Measurements from ENCODE around the gene SLIT3. TPM values are rescaled to one million over a fixed set of nuclear protein-coding genes. Genes with fewer than 3 reads are reported as not detected.

The SLIT3 gene
- total and polyA plus RNA-seq, 2 donors: 64.7 to 109 TPM

DNA sequence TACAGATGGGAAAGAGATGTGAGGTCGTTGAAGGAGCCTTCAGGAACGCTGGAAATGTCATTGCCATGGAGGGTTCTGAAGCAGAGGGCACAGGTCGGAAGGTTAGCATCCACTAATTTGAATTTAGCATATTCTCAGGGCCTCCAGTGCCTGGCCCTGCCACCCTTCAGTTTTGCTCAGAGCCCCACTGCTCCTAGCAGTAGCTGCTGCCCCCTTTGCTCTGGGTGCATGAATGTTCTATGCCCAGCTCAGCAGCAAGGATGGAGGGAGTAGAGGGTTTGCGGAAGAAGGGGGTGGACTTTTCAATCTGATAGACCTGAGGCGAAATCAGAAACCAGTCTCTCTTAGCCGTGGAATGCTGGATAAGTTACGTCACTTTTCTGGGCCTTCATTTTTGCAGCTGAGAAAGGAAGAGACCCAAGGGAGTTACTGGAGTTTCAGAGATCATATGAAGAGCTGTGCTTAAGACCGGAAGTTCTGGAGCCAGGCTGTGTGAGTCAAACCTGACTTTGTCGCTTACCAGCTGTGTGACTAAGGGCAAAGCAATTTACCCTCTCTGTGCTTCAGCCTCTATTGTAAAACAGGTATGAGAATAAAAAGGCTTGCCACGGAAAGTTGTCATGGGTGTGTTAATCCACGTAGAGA, 588.5 kb downstream of the SLIT3 start:
- Histone ChIP-seq H3K36me3 (ENCODE audit: insufficient read depth) (no peaks in the 10 kb centered on the region), H3K4me3 (ENCODE audit: low read depth, low read length) (no peak overlapping the region), H3K27ac (ENCODE audit: low read depth) (no peak overlapping the region), H3K4me1 (ENCODE audit: insufficient read depth) (no peaks in the 10 kb centered on the region)
- DNase-seq (ENCODE audit: extremely low spot score): no peak
- WGBS: 73% methylated on average over 11 of the region's 11 CpGs

DNA sequence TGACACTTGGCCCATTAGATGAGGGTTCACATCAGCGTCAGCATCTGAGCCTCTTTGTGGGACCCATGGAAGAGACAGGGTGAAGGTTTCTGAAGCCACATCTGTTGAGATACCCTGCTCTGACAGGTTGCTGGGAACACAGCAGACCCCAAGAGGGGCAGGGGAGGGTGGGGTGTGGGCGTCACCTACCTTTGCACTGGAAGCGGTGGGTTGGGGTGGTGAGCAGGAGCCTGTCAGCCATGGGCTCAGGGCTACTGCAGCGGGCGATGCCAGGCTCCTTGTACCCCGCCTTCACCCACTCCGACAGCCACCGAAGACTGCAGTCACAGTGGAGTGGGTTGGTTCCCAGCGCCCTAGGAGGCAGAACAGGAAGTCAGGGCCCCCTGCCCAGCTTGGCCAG, 590.2 kb downstream of the SLIT3 start:
- DNase-seq (ENCODE audit: extremely low spot score): no peak
- WGBS: 95% methylated on average over 9 of the region's 9 CpGs
- H3K36me3 ChIP-seq (ENCODE audit: insufficient read depth): no peaks in the 10 kb centered on the region
- H3K4me1 ChIP-seq (ENCODE audit: insufficient read depth): no peaks in the 10 kb centered on the region
- no peak overlapping the region for H3K4me3 ChIP-seq (ENCODE audit: low read depth, low read length)
- no peak overlapping the region for H3K27ac ChIP-seq (ENCODE audit: low read depth)

DNA sequence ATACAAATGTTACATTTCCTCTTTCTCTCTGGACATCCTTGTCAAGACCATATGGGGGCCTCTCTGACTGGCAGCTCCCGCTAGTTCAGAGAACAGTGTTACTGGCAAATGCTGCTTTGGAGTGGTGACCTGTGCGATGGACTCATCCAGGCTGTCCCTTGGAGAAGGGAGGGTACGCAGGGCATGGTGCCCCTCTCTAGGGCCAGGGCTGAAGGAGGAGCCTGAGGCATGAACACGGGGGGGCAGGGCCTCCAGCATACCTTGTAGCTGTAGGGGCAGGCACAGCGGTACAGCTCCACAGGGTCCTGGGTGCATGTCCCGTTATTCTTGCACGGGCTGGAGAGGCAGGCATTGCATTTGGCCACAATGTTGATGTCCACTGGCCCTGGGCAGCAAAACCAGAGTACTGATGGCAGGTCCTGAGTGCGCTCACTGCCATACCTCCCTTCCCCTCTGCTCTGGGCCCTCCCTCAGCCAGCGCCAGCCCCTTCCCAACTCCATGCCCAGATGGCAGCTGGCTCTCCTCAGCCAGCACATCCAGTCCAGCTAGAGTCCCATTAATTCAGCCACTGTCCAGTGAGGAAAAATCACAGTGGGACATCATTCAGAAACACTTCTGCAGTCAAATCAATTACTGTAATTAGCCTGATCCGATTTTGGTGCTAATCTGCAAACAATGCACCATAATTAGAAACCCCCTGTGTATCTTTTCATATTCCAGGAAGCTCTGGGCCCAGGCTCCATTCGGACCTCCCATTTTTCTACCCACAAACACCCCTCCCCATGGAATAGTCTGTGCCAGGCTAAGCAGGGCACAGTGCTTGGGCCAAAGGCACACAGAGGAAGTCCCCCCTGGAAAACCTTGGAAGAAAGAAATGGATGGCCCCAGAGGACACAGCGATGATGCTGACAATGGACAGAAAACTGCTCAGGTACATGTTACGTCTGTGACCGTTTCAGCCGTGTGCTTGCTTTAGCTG, 592.9 kb downstream of the SLIT3 start:
- Histone ChIP-seq H3K36me3 (ENCODE audit: insufficient read depth) (no peaks in the 10 kb centered on the region), H3K4me1 (ENCODE audit: insufficient read depth) (no peaks in the 10 kb centered on the region), H3K4me3 (ENCODE audit: low read depth, low read length) (no peak overlapping the region), H3K27ac (ENCODE audit: low read depth) (no peak overlapping the region)
- no peak for DNase-seq (ENCODE audit: extremely low spot score)
- 89% methylated on average over 15 of the region's 15 CpGs for WGBS

DNA sequence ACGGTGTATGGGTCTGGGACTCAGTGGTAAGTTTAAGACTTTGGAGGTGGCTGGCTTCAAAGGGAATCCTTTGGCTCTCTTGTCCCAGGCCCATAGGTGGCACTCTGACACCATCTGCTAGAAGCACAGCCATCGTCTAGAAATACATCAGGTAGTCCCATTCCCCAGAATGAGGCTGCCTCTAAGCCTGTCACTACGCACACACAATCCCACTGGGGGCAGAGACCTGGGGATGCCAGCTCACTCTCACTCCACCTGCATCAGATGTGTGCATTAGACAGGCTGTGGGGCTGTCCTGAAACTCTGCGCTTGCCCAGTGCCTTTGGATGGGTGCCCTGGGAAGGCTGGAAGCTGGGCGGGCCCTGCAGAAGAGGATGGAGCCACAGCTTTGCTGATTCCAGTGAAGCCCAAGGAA, 594.3 kb downstream of the SLIT3 start:
- Histone ChIP-seq H3K4me3 (ENCODE audit: low read depth, low read length) (no peak overlapping the region), H3K27ac (ENCODE audit: low read depth) (no peak overlapping the region), H3K4me1 (ENCODE audit: insufficient read depth) (no peaks in the 10 kb centered on the region), H3K36me3 (ENCODE audit: insufficient read depth) (no peaks in the 10 kb centered on the region)
- DNase-seq (ENCODE audit: extremely low spot score): no peak
- WGBS: 67% methylated on average over 5 of the region's 5 CpGs

DNA sequence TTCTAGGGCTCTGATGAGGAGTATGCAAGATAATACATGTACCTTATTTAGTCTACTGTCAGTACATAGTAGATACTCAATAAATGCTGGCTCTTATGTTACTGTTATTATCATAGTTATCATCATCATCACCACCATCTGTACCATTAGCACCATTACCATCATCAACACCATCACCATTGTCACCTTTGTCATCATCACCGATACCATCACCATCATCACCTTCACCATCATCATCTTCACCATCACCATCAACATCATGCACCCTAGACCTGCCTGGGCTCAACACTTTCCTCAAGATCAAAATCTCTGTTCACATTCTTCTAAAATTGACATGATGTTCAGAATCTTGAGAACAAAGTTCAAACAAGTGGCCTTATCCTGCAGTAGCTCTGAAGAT, 595.6 kb downstream of the SLIT3 start:
- H3K4me1 ChIP-seq (ENCODE audit: insufficient read depth): no peaks in the 10 kb centered on the region
- DNase-seq (ENCODE audit: extremely low spot score): no peak
- no peak overlapping the region for H3K4me3 ChIP-seq (ENCODE audit: low read depth, low read length)
- no peaks in the 10 kb centered on the region for H3K36me3 ChIP-seq (ENCODE audit: insufficient read depth)
- 99% methylated on average over 1 of the region's 1 CpG for WGBS
- H3K27ac ChIP-seq (ENCODE audit: low read depth): no peak overlapping the region

DNA sequence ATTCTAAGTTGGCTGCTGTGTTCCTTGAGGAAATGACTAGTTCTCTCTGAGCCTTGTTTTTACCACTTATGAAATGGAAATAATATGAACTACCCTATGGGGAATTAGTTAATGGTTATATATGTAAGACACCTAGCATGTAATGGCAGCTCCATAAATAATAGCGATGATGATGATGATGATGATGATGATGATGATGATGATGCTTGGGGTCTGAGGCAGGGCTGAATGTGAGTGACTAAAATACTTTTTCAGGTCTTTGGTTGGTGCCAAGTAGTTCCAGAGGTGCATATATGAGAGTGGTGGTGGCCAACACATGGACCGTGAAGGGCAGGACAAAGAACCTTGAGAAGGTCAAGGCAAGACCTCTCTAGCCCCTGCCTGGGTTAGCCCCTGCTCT, 598.4 kb downstream of the SLIT3 start:
- Histone ChIP-seq H3K4me1 (ENCODE audit: insufficient read depth) (no peaks in the 10 kb centered on the region), H3K4me3 (ENCODE audit: low read depth, low read length) (no peak overlapping the region), H3K36me3 (ENCODE audit: insufficient read depth) (no peaks in the 10 kb centered on the region), H3K27ac (ENCODE audit: low read depth) (no peak overlapping the region)
- 98% methylated on average over 2 of the region's 2 CpGs for WGBS
- DNase-seq (ENCODE audit: extremely low spot score): no peak

DNA sequence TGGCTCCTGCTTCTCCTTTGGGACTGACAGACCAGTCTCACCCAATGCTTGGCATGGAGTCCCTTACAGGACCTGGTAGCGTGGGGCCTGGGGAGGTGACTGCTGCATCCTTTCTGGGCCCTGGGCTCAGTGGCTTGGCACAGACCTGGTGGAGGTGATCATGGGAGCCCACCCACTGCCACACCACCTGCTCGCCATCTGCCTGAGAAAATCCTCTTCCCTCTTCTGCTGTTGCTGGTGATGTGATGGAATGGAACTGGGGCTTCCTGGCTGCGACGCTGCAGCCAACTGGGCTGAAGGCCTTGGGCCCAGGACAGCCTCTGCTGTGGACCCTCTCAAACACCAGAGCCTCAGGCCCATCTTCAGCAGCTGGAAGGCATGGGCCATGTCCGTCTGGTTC, 599.3 kb downstream of the SLIT3 start:
- 97% methylated on average over 5 of the region's 5 CpGs for WGBS
- H3K36me3 ChIP-seq (ENCODE audit: insufficient read depth): no peaks in the 10 kb centered on the region

DNA sequence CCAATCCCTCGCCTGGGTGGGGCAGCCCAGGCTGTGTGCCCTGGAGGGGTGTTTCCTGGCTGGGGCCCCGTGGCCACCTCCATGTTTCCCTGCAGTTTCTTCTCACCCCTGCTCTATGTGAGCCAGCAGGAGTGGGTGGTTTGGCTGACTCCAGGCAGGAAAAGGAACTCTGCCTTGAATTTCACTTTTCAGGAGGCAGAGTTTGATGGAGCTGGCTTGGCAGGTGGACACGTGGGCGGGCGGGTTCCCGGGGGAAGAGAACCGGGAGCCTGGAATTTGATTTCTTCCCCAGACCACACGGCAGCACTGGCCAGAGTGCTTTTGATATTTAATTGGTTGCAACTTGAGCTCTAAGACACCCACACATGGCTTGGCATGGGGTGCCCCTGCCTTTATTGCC, 601.9 kb downstream of the SLIT3 start:
- no peaks in the 10 kb centered on the region for H3K36me3 ChIP-seq (ENCODE audit: insufficient read depth)
- no peak for DNase-seq (ENCODE audit: extremely low spot score)
- H3K27ac ChIP-seq (ENCODE audit: low read depth): no peak overlapping the region
- WGBS: 72% methylated on average over 8 of the region's 8 CpGs
- H3K4me1 ChIP-seq (ENCODE audit: insufficient read depth): no peaks in the 10 kb centered on the region
- no peak overlapping the region for H3K4me3 ChIP-seq (ENCODE audit: low read depth, low read length)

More for the DNA sequence above, 599.3 kb downstream of the SLIT3 start:
- Histone ChIP-seq H3K27ac (ENCODE audit: low read depth) (no peak overlapping the region), H3K4me1 (ENCODE audit: insufficient read depth) (no peaks in the 10 kb centered on the region), H3K4me3 (ENCODE audit: low read depth, low read length) (no peak overlapping the region)
- no peak for DNase-seq (ENCODE audit: extremely low spot score)

DNA sequence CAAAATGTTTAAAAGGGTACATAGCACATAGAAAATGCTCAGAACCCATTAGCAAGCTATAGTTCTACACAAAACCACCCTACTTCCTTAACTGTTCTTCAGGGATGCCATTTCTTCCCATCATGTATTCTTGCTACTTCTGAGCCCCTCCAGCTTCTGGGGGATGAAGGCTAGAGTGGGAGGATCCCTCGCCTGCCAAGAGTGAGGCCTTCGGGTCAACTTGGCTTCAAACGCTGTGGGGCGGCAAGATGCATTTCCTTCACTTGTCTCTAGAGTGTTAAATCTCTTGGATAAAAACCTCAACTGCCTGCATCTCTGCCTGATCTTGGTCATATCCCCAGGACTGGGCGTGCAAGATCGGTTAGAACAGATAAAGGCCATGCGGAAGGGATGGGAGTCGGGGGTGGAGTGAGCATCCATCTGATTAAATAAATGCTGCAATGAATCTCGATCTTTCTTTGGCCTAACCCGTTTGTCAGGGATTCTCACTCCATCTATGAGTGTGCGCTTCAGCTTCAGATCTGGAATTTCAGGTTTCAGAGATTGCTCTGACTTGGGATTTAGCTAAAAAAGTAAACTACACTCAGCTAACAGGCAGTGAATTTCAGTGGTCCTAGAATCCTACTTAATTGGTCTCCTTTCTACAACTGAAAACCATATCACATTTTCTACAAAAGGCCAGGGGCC, 603.8 kb downstream of the SLIT3 start:
- no peak for DNase-seq (ENCODE audit: extremely low spot score)

DNA sequence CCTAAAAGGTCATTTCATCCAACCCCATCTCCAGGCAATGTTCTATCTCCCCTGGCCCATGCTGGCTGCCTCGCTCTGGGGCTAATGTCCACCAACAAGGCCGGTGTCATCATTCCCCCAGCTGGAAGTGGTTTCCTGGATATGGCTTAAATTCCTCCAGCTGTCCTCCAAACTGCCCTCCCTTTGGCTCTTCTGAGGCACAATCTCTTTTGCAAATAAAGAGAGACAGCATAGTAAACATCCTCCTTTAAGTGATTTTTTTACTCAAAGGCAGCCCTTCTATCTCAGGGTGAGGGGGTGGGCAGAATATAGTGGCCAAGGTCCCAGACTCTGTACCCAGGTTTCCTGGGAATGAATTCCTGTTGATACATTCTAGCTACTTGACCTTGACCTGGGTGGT, 604.3 kb downstream of the SLIT3 start:
- no peak overlapping the region for H3K4me3 ChIP-seq (ENCODE audit: low read depth, low read length)
- no peak for DNase-seq (ENCODE audit: extremely low spot score)
- WGBS: 51% methylated on average over 2 of the region's 2 CpGs
- no peaks in the 10 kb centered on the region for H3K4me1 ChIP-seq (ENCODE audit: insufficient read depth)
- H3K27ac ChIP-seq (ENCODE audit: low read depth): no peak overlapping the region
- no peaks in the 10 kb centered on the region for H3K36me3 ChIP-seq (ENCODE audit: insufficient read depth)

More for the DNA sequence above, 603.8 kb downstream of the SLIT3 start:
- Histone ChIP-seq H3K27ac (ENCODE audit: low read depth) (no peak overlapping the region), H3K4me1 (ENCODE audit: insufficient read depth) (no peaks in the 10 kb centered on the region), H3K36me3 (ENCODE audit: insufficient read depth) (no peaks in the 10 kb centered on the region), H3K4me3 (ENCODE audit: low read depth, low read length) (no peak overlapping the region)
- WGBS: 65% methylated on average over 11 of the region's 11 CpGs

DNA sequence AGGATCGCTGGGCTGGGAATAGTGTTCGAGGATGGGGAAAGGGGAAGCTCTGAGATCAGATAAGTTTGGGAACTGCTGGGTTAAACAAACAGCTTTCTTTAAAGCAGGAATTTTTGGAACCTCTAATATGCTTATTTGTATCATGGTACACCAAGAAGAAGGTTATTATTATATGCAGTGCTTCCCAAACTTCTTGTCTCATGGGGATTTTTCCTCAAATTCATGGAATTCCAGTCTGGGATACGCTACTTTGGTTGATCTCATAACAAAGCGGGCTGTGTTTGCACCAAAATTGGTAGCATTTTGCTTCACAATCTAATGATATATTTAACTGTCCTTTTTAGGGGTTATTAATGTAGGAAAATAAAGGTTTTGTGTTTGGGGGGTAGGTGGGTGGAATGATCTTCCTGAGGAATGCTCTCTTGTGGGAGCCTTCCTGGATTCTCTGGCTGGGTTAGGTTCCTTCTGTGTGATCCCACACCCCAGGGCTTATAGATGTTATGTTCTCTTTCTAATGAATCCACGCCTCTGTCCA, 605.6 kb downstream of the SLIT3 start:
- DNase-seq (ENCODE audit: extremely low spot score): no peak
- Histone ChIP-seq H3K4me1 (ENCODE audit: insufficient read depth) (no peaks in the 10 kb centered on the region), H3K27ac (ENCODE audit: low read depth) (no peak overlapping the region), H3K36me3 (ENCODE audit: insufficient read depth) (no peaks in the 10 kb centered on the region), H3K4me3 (ENCODE audit: low read depth, low read length) (no peak overlapping the region)
- 87% methylated on average over 5 of the region's 5 CpGs for WGBS

DNA sequence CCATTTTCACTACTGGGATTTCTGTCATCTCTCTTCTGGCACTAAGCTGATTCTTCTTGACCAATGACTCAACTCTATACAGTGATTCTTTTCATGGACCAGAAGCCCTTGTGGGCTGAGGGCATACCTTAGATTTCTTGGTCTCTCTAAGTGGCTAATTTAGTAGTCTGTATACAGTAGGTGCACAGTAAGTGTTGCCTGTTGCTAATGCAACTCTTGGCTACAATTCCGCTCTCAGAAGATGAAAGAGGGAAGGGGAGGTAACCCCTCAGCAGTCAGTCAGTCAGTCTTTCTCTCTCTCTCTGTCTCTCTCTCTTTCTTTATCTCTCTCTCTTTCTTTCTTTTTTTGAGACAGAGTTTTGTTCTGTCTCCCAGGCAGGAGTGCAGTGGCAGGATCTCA, 606.6 kb downstream of the SLIT3 start:
- Histone ChIP-seq H3K27ac (ENCODE audit: low read depth) (no peak overlapping the region), H3K36me3 (ENCODE audit: insufficient read depth) (no peaks in the 10 kb centered on the region), H3K4me3 (ENCODE audit: low read depth, low read length) (no peak overlapping the region), H3K4me1 (ENCODE audit: insufficient read depth) (no peaks in the 10 kb centered on the region)
- 97% methylated on average over 1 of the region's 1 CpG for WGBS
- no peak for DNase-seq (ENCODE audit: extremely low spot score)

DNA sequence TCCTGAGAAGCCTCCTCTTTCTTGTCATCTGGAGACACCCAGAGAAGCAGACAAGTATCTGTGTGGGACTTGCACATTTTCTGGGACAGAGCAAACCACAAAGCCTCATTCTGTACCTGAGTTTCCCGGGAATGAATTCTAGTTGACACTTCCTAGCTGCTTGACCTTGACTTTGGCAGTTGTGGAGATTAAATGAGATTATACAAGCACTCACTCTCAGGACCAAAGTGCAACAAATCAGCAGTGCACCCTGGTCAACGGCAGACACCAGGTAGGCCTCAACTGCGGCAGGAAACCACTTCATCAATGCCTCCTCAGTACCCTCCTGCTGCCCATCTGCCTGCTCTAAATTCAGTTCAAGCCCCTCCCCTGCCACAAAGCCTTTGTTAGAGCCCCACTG, 607.1 kb downstream of the SLIT3 start:
- no peaks in the 10 kb centered on the region for H3K4me1 ChIP-seq (ENCODE audit: insufficient read depth)
- H3K27ac ChIP-seq (ENCODE audit: low read depth): no peak overlapping the region
- no peak overlapping the region for H3K4me3 ChIP-seq (ENCODE audit: low read depth, low read length)
- WGBS: 80% methylated on average over 3 of the region's 3 CpGs
- no peak for DNase-seq (ENCODE audit: extremely low spot score)
- H3K36me3 ChIP-seq (ENCODE audit: insufficient read depth): no peaks in the 10 kb centered on the region

All from urinary bladder (tissue), 4 donors.